ENCODE data around the gene PACSIN2. TPM values are rescaled to one million over a fixed set of nuclear protein-coding genes. Genes with fewer than 3 reads are reported as not detected.

PACSIN2 gene
- total RNA-seq, 2 donors from 2014 or later = 191 to 219 TPM

GRCh38 chr22:42994917-42995562 lies 19.9 kb downstream of the PACSIN2 start:
- peak; percentile 81 for ATAC-seq
- DNase-seq = peak; percentile 54 to 78
- intact Hi-C loops (cut with DNase I, micrococcal nuclease) = no loop called here

- intact Hi-C loops (cut with DNase I, micrococcal nuclease) = no loop called here
- DNase-seq (peak in 1 of 2 donors; percentile 29), ATAC-seq (peak; percentile 7)
Observed at GRCh38 chr22:42994276-42994916, 20.6 kb downstream of the PACSIN2 start.

GRCh38 chr22:42993651-42994275 lies 21.2 kb downstream of the PACSIN2 start:
- intact Hi-C loops (cut with DNase I, micrococcal nuclease) = no loop called here
- DNase-seq (peak in 1 of 2 donors; percentile 34), ATAC-seq (no peak)

- ATAC-seq (no peak), DNase-seq (peak in 1 of 2 donors; percentile 24)
Observed at GRCh38 chr22:42992886-42993479, 22.0 kb downstream of the PACSIN2 start.

GRCh38 chr22:42992092-42992491 lies 22.9 kb downstream of the PACSIN2 start:
- intact Hi-C loops (cut with DNase I, micrococcal nuclease) = no loop called here
- no peak for DNase-seq
- no peak for ATAC-seq

More at GRCh38 chr22:42992886-42993479, 22.0 kb downstream of the PACSIN2 start:
- intact Hi-C loops (cut with DNase I, micrococcal nuclease) = no loop called here

GRCh38 chr22:42991010-42991651 lies 23.8 kb downstream of the PACSIN2 start:
- peak; percentile 53 to 72 for DNase-seq
- ATAC-seq = peak; percentile 67
- intact Hi-C loops (cut with DNase I, micrococcal nuclease) = no loop called here

GRCh38 chr22:42990131-42990838 lies 24.7 kb downstream of the PACSIN2 start:
- no peak for ATAC-seq
- intact Hi-C loops (cut with DNase I, micrococcal nuclease) = no loop called here
- peak in 1 of 2 donors; percentile 45 for DNase-seq

GRCh38 chr22:42986115-42986514 lies 28.8 kb downstream of the PACSIN2 start:
- intact Hi-C loops (cut with DNase I, micrococcal nuclease) = no loop called here
- ATAC-seq (no peak), DNase-seq (peak in 1 of 2 donors; percentile 21)

- DNase-seq (no peak), ATAC-seq (no peak)
- intact Hi-C loops (cut with DNase I, micrococcal nuclease) = no loop called here
Observed at GRCh38 chr22:42985531-42985905, 29.4 kb downstream of the PACSIN2 start.

GRCh38 chr22:42984814-42985530 lies 30.0 kb downstream of the PACSIN2 start:
- DNase-seq = peak in 1 of 2 donors; percentile 21
- intact Hi-C loops (cut with DNase I, micrococcal nuclease) = no loop called here

GRCh38 chr22:42984397-42984796 lies 30.6 kb downstream of the PACSIN2 start:
- peak; percentile 67 for ATAC-seq
- intact Hi-C loops (cut with DNase I, micrococcal nuclease) = no loop called here
- no peak for DNase-seq

More at GRCh38 chr22:42984814-42985530, 30.0 kb downstream of the PACSIN2 start:
- peak; percentile 74 for ATAC-seq

GRCh38 chr22:42983470-42983869 lies 31.5 kb downstream of the PACSIN2 start:
- DNase-seq (no peak), ATAC-seq (no peak)
- intact Hi-C loops (cut with DNase I, micrococcal nuclease) = no loop called here

- DNase-seq = no peak
- ATAC-seq = no peak
- intact Hi-C loops (cut with DNase I, micrococcal nuclease) = no loop called here
Observed at GRCh38 chr22:42979606-42980005, 35.3 kb downstream of the PACSIN2 start.

GRCh38 chr22:42978453-42979103 lies 36.4 kb downstream of the PACSIN2 start:
- DNase-seq = no peak
- peak; percentile 16 for ATAC-seq

GRCh38 chr22:42977569-42977968 lies 37.4 kb downstream of the PACSIN2 start:
- DNase-seq = no peak
- intact Hi-C loops (cut with DNase I, micrococcal nuclease) = no loop called here
- ATAC-seq = no peak

More at GRCh38 chr22:42978453-42979103, 36.4 kb downstream of the PACSIN2 start:
- intact Hi-C loops (cut with DNase I, micrococcal nuclease) = no loop called here

GRCh38 chr22:42976217-42976933 lies 38.6 kb downstream of the PACSIN2 start:
- peak; percentile 64 to 66 for DNase-seq
- intact Hi-C loops (cut with DNase I, micrococcal nuclease) = no loop called here
- peak; percentile 75 for ATAC-seq

GRCh38 chr22:42974223-42974622 lies 40.7 kb downstream of the PACSIN2 start:
- ATAC-seq (peak; percentile 59), DNase-seq (no peak)
- intact Hi-C loops (cut with DNase I, micrococcal nuclease) = no loop called here

All from left colon (tissue), 2 donors.